22Rv1 (cell line): ENCODE measurements around the gene TRMT112.
"Not testable (repeated sequence)": the region's sequence is repeated elsewhere in the genome, so short reads cannot be mapped to it uniquely, and the experiment has no call there.

Source experiments
- H3K27ac ChIP-seq: fragments of 450-650 bp; 2 replicates; pipeline ENCODE4 v1.5.1; 2017
- CTCF ChIP-seq: fragments of 450-650 bp; IDR thresholded peaks from 2 replicates; pipeline ENCODE4 v1.5.1; 2017; ENCODE audit warnings: mild to moderate bottlenecking
- ZFX ChIP-seq: fragments of 450-650 bp; IDR thresholded peaks from 2 replicates; pipeline ENCODE4 v1.6.1; 2017; ENCODE audit warnings: antibody characterized with exemption, borderline replicate concordance

Gene TRMT112

GRCh38 chr11:64327375-64327774 lies 10.0 kb upstream of the TRMT112 start:
- H3K27ac ChIP-seq: no peak overlapping the region
- TF ChIP-seq CTCF (no peak), ZFX (no peak)

- TF ChIP-seq CTCF: no peak
- no peak for TF ChIP-seq ZFX
- H3K27ac ChIP-seq: no peak overlapping the region
These were observed 7.5 kb upstream of the TRMT112 start for GRCh38 chr11:64324692-64325469.

- H3K27ac ChIP-seq: not testable (repeated sequence)
These were observed 6.6 kb upstream of the TRMT112 start for GRCh38 chr11:64323984-64324383.

- H3K27ac ChIP-seq: no peak overlapping the region
- TF ChIP-seq CTCF: no peak
- TF ChIP-seq ZFX: no peak
These were observed 6.0 kb upstream of the TRMT112 start for GRCh38 chr11:64323373-64323772.

- no peak overlapping the region for H3K27ac ChIP-seq
- TF ChIP-seq CTCF: no peak
- TF ChIP-seq ZFX: no peak
These were observed 5.5 kb upstream of the TRMT112 start for GRCh38 chr11:64322925-64323260.

GRCh38 chr11:64321533-64321932 lies 4.2 kb upstream of the TRMT112 start:
- TF ChIP-seq CTCF: no peak
- TF ChIP-seq ZFX: no peak
- no peak overlapping the region for H3K27ac ChIP-seq

GRCh38 chr11:64321026-64321425 lies 3.7 kb upstream of the TRMT112 start:
- H3K27ac ChIP-seq: no peak overlapping the region
- TF ChIP-seq ZFX (no peak), CTCF (no peak)

- TF ChIP-seq CTCF: no peak
- TF ChIP-seq ZFX: no peak
- 0 out of 2 replicates have a peak overlapping the region, but pooled peaks have one; percentile 98 for H3K27ac ChIP-seq
These were observed 3.2 kb upstream of the TRMT112 start for GRCh38 chr11:64320556-64320955.
